ENCODE measurements around the gene DUSP1.
A peak's percentile ranks its signal among the peaks of the same experiment; 100 is the strongest.

Gene DUSP1

GRCh38 chr5:172765766-172766286 is 5.2 kb downstream of the DUSP1 start:
- no peak for DNase-seq (ENCODE audit: low read depth in 4 of 4, low spot score in 1 of 4)

GRCh38 chr5:172764861-172765765 is 5.9 kb downstream of the DUSP1 start:
- peak; percentile 71 to 86 (median 84) for DNase-seq (ENCODE audit: low read depth in 4 of 4, low spot score in 1 of 4)

- no peak for DNase-seq (ENCODE audit: low read depth in 4 of 4, low spot score in 1 of 4)
Observed at GRCh38 chr5:172763120-172763464, 7.9 kb downstream of the DUSP1 start.

- DNase-seq (ENCODE audit: low read depth in 4 of 4, low spot score in 1 of 4): no peak
Observed at GRCh38 chr5:172762214-172763119, 8.5 kb downstream of the DUSP1 start.

- no peak for DNase-seq (ENCODE audit: low read depth in 4 of 4, low spot score in 1 of 4)
Observed at GRCh38 chr5:172760959-172761358, 10.0 kb downstream of the DUSP1 start.

DNA sequence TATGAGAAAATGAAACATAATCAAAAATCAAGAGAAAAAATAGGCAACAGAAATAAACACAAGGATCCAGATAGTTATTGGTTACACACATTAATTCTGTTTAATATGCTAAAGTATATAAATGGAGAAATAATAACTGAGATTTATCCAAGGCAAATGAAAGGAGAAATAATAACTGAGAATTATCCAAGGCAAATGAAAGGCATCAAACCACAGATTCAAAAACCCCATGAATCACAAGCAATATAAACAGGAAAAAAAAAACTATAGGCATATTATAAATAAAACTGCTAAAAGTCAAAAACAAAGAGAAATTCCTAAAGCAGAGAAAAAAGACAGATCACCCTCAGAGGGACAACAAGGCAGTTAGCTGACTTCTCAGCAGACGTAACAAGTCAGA is 10.9 kb downstream of the DUSP1 start:
- DNase-seq (ENCODE audit: low read depth in 4 of 4, low spot score in 1 of 4): no peak

DNA sequence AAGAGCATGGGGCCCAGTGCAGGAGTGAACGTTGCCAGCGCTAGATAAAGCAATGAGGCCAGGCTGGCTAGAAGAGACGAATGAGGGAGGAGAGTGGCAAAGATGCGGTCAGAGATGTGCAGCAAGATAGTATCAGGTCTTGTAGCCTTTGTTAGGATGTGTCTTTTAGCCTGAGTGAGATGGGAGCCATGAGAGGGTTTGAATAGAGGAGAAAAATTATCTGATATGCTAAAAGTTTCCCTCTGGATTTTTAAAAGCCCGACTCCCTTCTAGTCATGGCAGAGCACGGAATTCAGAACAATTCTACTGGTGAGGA is 12.2 kb downstream of the DUSP1 start:
- DNase-seq (ENCODE audit: low read depth in 4 of 4, low spot score in 1 of 4): no peak

GRCh38 chr5:172758077-172758833 is 12.7 kb downstream of the DUSP1 start:
- DNase-seq (ENCODE audit: low read depth in 4 of 4, low spot score in 1 of 4): no peak

GRCh38 chr5:172757394-172758010 is 13.5 kb downstream of the DUSP1 start:
- no peak for DNase-seq (ENCODE audit: low read depth in 4 of 4, low spot score in 1 of 4)

DNA sequence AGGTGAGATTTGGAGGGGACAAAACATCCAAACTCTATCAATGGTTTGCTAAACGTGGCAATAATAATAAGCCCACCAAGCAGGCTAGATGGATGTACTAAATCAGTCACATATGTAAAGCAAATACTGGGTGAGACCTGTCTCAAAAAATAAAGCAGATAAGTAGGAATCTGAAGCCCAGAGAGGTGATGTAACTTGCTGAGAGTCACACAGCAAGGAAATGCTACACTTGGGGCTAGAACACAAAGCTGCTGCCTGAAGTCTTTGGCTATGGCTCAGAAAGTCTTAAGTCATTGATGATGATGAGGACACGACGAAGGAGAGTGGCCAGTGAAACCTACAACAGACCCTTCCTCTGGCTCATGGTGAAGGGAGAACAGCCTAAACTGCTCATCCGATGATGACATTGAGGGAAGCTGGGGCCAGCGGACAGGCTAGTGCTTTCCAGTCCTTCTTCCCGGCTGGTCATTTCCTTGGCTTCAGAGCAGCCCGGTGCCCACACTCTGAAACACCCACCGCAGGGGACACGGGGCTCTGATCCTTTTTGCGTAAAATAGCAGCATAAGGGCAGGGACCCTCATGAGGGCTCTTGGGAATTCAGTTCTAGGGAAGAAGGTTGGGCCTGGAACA is 14.1 kb downstream of the DUSP1 start:
- no peak for DNase-seq (ENCODE audit: low read depth in 4 of 4, low spot score in 1 of 4)

DNA sequence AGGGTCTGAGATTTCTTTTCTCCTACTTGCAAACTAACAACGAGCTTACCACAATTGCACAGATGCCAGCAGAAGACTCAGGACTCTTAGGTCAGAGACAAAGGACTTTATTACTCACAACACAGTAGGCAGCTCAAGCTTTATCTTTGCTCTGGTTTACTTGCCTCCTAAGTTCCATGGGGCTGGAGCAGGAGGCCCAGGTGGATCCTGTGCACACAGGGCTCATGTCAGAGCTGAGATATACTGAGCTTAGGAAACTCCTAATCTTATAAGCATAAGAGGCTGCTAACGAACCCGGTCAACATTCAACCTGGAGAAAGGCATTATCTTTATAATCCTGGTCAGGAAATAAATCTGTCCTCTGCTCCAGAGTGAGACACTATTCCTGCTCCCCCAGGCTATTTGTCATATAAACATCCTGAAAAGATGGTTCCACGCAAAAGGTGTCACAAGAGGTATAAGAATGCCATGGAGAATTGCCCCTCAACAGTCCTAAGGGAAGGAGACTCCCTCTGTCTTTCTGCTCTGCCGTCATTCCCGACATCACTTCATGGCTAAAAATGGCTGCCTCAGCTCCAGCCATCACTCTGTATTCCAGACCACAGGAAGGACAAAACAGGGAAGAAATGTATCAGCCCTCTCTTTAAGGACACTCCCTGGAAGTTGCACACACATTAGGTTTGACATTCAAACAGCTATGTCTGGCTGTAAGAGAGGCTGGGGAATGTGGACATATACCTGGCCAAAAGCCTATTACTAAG is 16.2 kb downstream of the DUSP1 start:
- DNase-seq (ENCODE audit: low read depth in 4 of 4, low spot score in 1 of 4): no peak

- DNase-seq (ENCODE audit: low read depth in 4 of 4, low spot score in 1 of 4): no peak
Observed at GRCh38 chr5:172753101-172753500, 17.9 kb downstream of the DUSP1 start.

DNA sequence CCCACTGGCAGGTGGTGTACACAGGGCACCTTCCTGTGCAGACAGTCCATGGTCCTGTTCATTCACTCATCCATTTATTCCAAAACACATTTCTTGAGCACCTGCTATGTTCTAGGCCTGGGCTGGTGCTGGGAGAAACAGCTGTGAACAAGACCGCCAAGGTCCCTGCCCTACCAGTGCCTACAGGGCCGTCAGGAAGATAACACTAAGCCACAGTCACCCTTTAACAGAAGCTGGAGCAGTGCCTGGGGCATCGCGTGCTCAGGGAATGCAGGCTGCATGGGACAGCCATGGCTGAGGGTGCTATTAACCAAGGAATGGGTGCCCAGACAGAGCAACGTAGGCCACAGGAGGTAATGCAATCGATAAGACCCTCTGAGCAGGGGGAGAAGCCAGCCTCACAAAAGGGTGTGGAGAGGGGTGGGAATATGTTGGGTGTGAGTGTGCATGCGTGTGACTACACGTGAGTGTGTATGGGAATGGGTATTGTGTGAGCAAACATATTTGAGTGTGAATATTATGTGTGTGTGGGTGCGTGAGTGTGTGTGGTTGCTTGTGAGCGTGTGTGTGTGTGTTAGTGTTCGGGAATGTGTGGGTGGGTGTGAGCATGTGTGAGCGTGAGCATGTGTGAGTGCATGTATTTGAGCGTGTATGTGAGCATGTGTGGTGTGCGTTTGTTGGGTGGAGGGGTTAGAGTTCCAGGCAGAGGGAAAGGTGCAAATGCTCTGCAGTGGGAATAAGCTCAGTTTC is 19.1 kb downstream of the DUSP1 start:
- no peak for DNase-seq (ENCODE audit: low read depth in 4 of 4, low spot score in 1 of 4)

DNA sequence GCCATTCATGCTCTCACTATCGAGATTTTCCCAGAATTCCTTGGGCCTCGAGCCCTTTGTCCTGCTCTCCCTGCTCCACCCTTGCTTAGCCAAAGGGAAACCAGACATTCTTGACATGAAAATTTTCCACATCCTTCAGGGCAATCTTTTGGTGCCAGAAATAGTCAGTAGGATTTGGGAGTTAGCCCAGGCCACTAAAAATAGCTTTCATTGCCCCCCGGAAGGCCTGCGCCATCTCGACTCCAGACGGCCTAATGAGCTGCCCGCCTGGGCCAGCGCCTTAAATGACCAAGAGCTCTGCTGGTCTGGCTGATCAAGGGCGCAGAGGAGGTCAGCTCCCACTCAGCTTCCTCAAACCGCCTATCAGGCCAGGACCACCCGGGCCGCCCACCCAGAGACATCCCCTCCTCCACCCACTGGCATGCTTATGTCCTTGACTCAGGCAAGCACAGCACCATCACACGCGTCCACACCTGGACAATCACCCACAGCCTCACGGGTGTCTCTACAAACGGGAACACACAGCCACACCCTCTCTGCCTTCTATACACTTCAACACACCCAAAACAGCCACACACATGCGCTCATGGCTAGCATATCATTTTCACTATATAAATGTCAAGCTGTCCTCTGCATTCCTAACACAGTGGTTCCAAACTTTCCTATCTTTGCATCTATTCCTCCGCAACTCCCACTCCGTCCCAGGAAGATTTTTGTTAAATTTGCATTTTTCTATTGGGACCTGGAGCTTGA is 20.9 kb downstream of the DUSP1 start:
- no peak for DNase-seq (ENCODE audit: low read depth in 4 of 4, low spot score in 1 of 4)

DNA sequence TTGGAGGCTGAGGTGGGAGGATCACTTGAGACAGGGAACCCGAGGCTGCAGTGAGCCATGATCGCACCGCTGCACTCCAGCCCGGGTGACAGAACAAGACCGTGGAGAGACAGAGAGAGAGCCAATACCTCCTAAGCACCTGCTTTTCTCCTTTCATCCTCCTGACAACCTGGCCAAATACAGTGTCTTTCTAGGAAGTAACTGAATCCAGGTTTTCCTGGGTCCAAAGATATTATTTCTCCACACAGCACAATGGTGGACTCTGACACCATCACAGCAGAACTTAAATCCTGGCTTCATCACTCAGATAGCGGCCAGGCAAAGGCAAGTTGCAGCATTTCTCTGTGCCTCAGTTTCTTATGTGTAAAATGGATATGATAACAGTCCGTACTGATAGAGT is 21.9 kb downstream of the DUSP1 start:
- DNase-seq (ENCODE audit: low read depth in 4 of 4, low spot score in 1 of 4): no peak

DNA sequence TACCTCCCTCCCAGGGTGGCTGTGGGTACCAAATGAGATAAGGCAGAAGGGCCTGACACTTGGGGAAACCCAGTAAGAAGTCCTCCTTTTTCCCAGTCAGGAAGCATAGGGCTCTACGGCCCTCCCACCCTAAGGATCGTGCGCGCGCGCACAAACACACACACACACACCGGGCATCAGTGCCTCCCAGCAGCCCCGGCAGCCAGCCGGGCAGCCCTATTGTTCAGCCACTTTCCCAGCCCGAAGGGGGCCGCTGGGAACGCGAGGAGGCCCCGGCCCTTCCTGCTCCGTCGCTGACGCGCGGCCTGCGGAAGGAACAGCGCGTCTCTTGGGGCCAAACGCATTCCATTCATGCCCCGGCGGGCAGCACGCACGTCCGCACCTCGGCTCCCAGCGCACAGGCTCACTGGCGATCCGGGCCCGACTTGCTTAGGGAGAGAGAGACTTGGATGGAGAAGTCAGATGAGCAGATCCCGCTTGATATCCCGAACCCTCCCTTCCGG is 22.6 kb downstream of the DUSP1 start:
- no peak for DNase-seq (ENCODE audit: low read depth in 4 of 4, low spot score in 1 of 4)

DNA sequence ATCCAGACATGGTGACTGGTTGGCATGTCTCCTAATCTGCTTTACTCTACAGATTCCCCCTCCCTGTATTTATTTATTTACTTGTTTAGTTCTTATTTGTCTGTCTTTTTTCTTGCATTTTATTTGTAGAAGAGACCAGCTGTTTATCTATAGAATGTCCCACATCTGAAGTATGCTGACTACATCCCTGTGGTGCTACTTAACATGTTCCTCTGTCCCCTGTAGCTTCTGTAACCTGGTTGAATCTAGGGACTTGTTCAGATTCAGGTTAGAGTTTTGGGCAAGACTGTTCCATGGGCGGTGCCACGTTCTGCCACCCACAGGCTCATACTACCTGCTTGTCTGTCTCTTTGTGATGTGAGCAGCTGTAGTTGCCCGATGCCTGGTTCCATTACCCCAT is 23.5 kb downstream of the DUSP1 start:
- no peak for DNase-seq (ENCODE audit: low read depth in 4 of 4, low spot score in 1 of 4)

DNA sequence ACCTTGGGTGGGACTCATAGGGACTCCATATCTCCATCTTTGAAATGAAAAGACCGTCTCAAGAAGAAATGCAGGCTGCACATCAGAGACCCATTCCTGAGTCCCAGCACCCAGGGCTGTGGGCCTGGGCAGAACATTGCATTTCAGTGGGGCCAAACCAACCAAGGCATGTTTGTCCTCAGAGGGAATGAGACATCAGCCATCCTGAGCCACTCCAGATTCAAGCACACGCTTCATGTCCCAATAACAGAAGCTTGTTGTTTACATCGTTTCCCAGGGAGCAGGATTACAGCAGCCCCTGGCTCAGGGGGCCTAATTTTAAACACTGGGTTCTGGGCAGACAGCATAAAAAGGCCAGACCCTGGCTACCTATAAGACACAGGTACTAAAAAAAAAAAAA is 24.3 kb downstream of the DUSP1 start:
- no peak for DNase-seq (ENCODE audit: low read depth in 4 of 4, low spot score in 1 of 4)

Data from stimulated activated CD4-positive, alpha-beta T cell treated with anti-CD3 and anti-CD28 coated beads, Interleukin-1b, Interleukin-23, amount 100 ng/mL, for 24 hours (primary cell).